ENCODE measurements around the gene INO80E. TPM values are rescaled to one million over a fixed set of nuclear protein-coding genes. Genes with fewer than 3 reads are reported as not detected.

Gene INO80E
- total and polyA plus RNA-seq, 2 donors (not counting 1 experiment from before 2014, with no cell fraction given), result 103 to 113 TPM

- ATAC-seq (ENCODE audit: low read depth) (peak; percentile 56), DNase-seq (peak; percentile 77)
- Mint-ChIP-seq H3K4me1 (peaks cover 10% of the 10 kb centered on the region), H3K4me3 (peak overlapping the region; percentile 49), H3K27ac (no peak overlapping the region), H3K27me3 (peaks cover 52% of the 10 kb centered on the region), H3K9me3 (ENCODE audit: insufficient read depth) (no peaks in the 10 kb centered on the region)
- no peaks in the 10 kb centered on the region for H3K79me2 ChIP-seq (ENCODE audit: control insufficient read depth, insufficient read depth, low read length)
- TF ChIP-seq CTCF (IDR thresholded peaks at IDR 0.05) (peak; percentile 76), EZH2 (IDR thresholded peaks at IDR 0.05; ENCODE audit: borderline replicate concordance, insufficient read depth, low read depth, low read length, poor library complexity, severe bottlenecking) (no peak)
- H3K4me2 ChIP-seq (replicated peaks; ENCODE audit: low read depth, low read length, poor library complexity, severe bottlenecking), result no peak overlapping the region
- intact Hi-C loops (cut with micrococcal nuclease), result no loop called here
- no peaks in the 10 kb centered on the region for H3K36me3 ChIP-seq (replicated peaks in 1 of 2; ENCODE audit: control extremely low read depth in 1 of 2, control insufficient read depth in 1 of 2, extremely low read depth in 1 of 2, insufficient read depth in 2 of 2, low read length in 1 of 2)
- H3K9me3 ChIP-seq (ENCODE audit: control extremely low read depth in 1 of 3, control insufficient read depth in 2 of 3, insufficient read depth in 1 of 3, low read length in 2 of 3), result peaks cover 0 to 15% (median 0%) of the 10 kb centered on the region in 3 donors
- POLR2A ChIA-PET, result interaction anchor here (0.7 to 1.5 kb wide), 2 partner anchors 33 to 365 kb away, joined by 3 to 4 read pairs; partner anchors contain the start of gene ALDOA
- H3K9ac ChIP-seq (ENCODE audit: low read length), result no peak overlapping the region
- peaks cover 0 to 61% (median 27%) of the 10 kb centered on the region in 4 experiments for H3K27me3 ChIP-seq (replicated peaks in 1 of 4; ENCODE audit: control extremely low read depth in 1 of 4, control insufficient read depth in 3 of 4, insufficient read depth in 4 of 4, low read length in 3 of 4)
- no peak overlapping the region for H2AFZ ChIP-seq (ENCODE audit: insufficient read depth, low read depth, low read length, poor library complexity, severe bottlenecking)
- no peak overlapping the region for H3K4me3 ChIP-seq (ENCODE audit: control extremely low read depth in 1 of 5, extremely low read depth in 1 of 5, insufficient read depth in 1 of 5, low read depth in 2 of 5, low read length in 4 of 5)
- peaks cover 10 to 21% of the 10 kb centered on the region in 2 donors for H3K4me1 ChIP-seq (ENCODE audit: control insufficient read depth in 2 of 2, insufficient read depth in 2 of 2, low read length in 2 of 2)
- H3K27ac ChIP-seq (ENCODE audit: low read length in 2 of 2), result no peak overlapping the region
- CTCF ChIA-PET, result interaction anchor here (0.6 to 3.3 kb wide), 20 partner anchors 7 to 770 kb away, joined by 3 to 18 read pairs (median 4); partner anchors contain the start of gene C16orf92
- 10% methylated on average over 6 of the region's 12 CpGs for WGBS (ENCODE audit: insufficient coverage)
- no peaks in the 10 kb centered on the region for H4K20me1 ChIP-seq (ENCODE audit: control insufficient read depth, insufficient read depth, low read length, poor library complexity, severe bottlenecking)
Measured at GRCh38 chr16:30032083-30032819, 36.2 kb downstream of the INO80E start.

GRCh38 chr16:30033270-30033669 is 37.2 kb downstream of the INO80E start:
- DNase-seq, result no peak
- H3K36me3 ChIP-seq (replicated peaks in 1 of 2; ENCODE audit: control extremely low read depth in 1 of 2, control insufficient read depth in 1 of 2, extremely low read depth in 1 of 2, insufficient read depth in 2 of 2, low read length in 1 of 2), result no peaks in the 10 kb centered on the region
- peaks cover 0 to 15% (median 0%) of the 10 kb centered on the region in 3 donors for H3K9me3 ChIP-seq (ENCODE audit: control extremely low read depth in 1 of 3, control insufficient read depth in 2 of 3, insufficient read depth in 1 of 3, low read length in 2 of 3)
- no peak overlapping the region for H3K9ac ChIP-seq (ENCODE audit: low read length)
- ATAC-seq (ENCODE audit: low read depth), result no peak
- H3K4me1 ChIP-seq (ENCODE audit: control insufficient read depth in 2 of 2, insufficient read depth in 2 of 2, low read length in 2 of 2), result peaks cover 10 to 21% of the 10 kb centered on the region in 2 donors
- H4K20me1 ChIP-seq (ENCODE audit: control insufficient read depth, insufficient read depth, low read length, poor library complexity, severe bottlenecking), result no peaks in the 10 kb centered on the region
- no peak overlapping the region for H2AFZ ChIP-seq (ENCODE audit: insufficient read depth, low read depth, low read length, poor library complexity, severe bottlenecking)
- H3K79me2 ChIP-seq (ENCODE audit: control insufficient read depth, insufficient read depth, low read length), result no peaks in the 10 kb centered on the region
- H3K4me3 ChIP-seq (ENCODE audit: control extremely low read depth in 1 of 5, extremely low read depth in 1 of 5, insufficient read depth in 1 of 5, low read depth in 2 of 5, low read length in 4 of 5), result no peak overlapping the region
- intact Hi-C loops (cut with micrococcal nuclease), result no loop called here
- peaks cover 0 to 53% (median 27%) of the 10 kb centered on the region in 4 experiments for H3K27me3 ChIP-seq (replicated peaks in 1 of 4; ENCODE audit: control extremely low read depth in 1 of 4, control insufficient read depth in 3 of 4, insufficient read depth in 4 of 4, low read length in 3 of 4)
- ChIA-PET POLR2A (interaction anchor here (1.5 kb wide), 1 partner anchor 367 kb away, joined by 3 read pairs; no protein-coding TSS in a partner anchor), CTCF (interaction anchor here (0.9 to 3.3 kb wide), 3 partner anchors 10 to 39 kb away, joined by 4 to 18 read pairs (median 12); no protein-coding TSS in a partner anchor)
- 24% methylated on average over 5 of the region's 7 CpGs for WGBS (ENCODE audit: insufficient coverage)
- Mint-ChIP-seq H3K27ac (no peak overlapping the region), H3K27me3 (peaks cover 45% of the 10 kb centered on the region), H3K4me1 (peaks cover 10% of the 10 kb centered on the region), H3K4me3 (no peak overlapping the region), H3K9me3 (ENCODE audit: insufficient read depth) (no peaks in the 10 kb centered on the region)
- TF ChIP-seq CTCF (IDR thresholded peaks at IDR 0.05) (no peak), EZH2 (IDR thresholded peaks at IDR 0.05; ENCODE audit: borderline replicate concordance, insufficient read depth, low read depth, low read length, poor library complexity, severe bottlenecking) (no peak)
- no peak overlapping the region for H3K27ac ChIP-seq (ENCODE audit: low read length in 2 of 2)
- H3K4me2 ChIP-seq (replicated peaks; ENCODE audit: low read depth, low read length, poor library complexity, severe bottlenecking), result no peak overlapping the region
